HepG2 (cell line): ENCODE measurements around the gene UMPS. TPM values are rescaled to one million over a fixed set of nuclear protein-coding genes. Genes with fewer than 3 reads are reported as not detected.

Experiments used
- FIP1L1 ChIP-seq: fragments of 200-400 bp; formaldehyde crosslinking; IDR thresholded peaks from 2 replicates; pipeline ENCODE4 v1.6.1; 2018; ENCODE audit warnings: low read depth, mild to moderate bottlenecking, low read length, moderate library complexity, borderline replicate concordance; ENCODE audit not compliant: insufficient read depth
- KDM3A ChIP-seq: IDR thresholded peaks from 2 replicates; pipeline ENCODE4 v1.6.1; 2018; ENCODE audit warnings: low read depth, missing compliant biosample characterization
- NFE2 ChIP-seq: sonication (generic); formaldehyde crosslinking; IDR thresholded peaks from 2 replicates; pipeline ENCODE4 v1.4.0; 2020; ENCODE audit warnings: missing genetic modification reagents
- NR2F6 ChIP-seq, 2 experiments: IDR thresholded peaks; 2 replicates each; pipeline ENCODE4 v1.6.1; 2016; ENCODE audit warnings: antibody characterized with exemption in 1 of 2, mild to moderate bottlenecking in 1 of 2
- SOX13 ChIP-seq, 3 experiments: fragments of 450-650 bp in 1 of 3; sonication (generic) in 1 of 3; formaldehyde crosslinking in 1 of 3; IDR thresholded peaks in 2 of 3; conservative IDR thresholded peaks in 1 of 3; 2 replicates each; pipeline versions ENCODE4 v1.5.0 to v1.6.1; 2016 to 2020; ENCODE audit warnings: antibody characterized with exemption in 1 of 3, mild to moderate bottlenecking in 1 of 3, missing compliant biosample characterization in 1 of 3, missing genetic modification reagents in 1 of 3, moderate library complexity in 1 of 3
- SSRP1 ChIP-seq: IDR thresholded peaks from 2 replicates; pipeline ENCODE4 v1.6.1; 2016; ENCODE audit warnings: control low read depth
- TOE1 ChIP-seq: sonication (generic); formaldehyde crosslinking; IDR thresholded peaks from 2 replicates; pipeline ENCODE4 v1.4.0; 2020; ENCODE audit warnings: mild to moderate bottlenecking, missing genetic modification reagents
- ZFP36 ChIP-seq: fragments of 150-350 bp; IDR thresholded peaks from 2 replicates; pipeline ENCODE4 v1.6.1; 2018; ENCODE audit warnings: borderline replicate concordance, low read length, low read depth; ENCODE audit not compliant: partially characterized antibody
- ZFP82 ChIP-seq: sonication (generic); formaldehyde crosslinking; IDR thresholded peaks from 2 replicates; pipeline ENCODE4 v1.5.1; 2020; ENCODE audit warnings: mild to moderate bottlenecking, missing genetic modification reagents, borderline replicate concordance
- ZNF256 ChIP-seq: sonication (generic); formaldehyde crosslinking; conservative IDR thresholded peaks from 2 replicates; pipeline ENCODE4 v1.4.0; 2020; ENCODE audit warnings: missing genetic modification reagents
- ZNF263 ChIP-seq: sonication (generic); formaldehyde crosslinking; IDR thresholded peaks from 2 replicates; pipeline ENCODE4 v1.4.0; 2020; ENCODE audit warnings: missing genetic modification reagents
- ZNF333 ChIP-seq: sonication (generic); formaldehyde crosslinking; IDR thresholded peaks from 2 replicates; pipeline ENCODE4 v1.4.0; 2020; ENCODE audit warnings: mild to moderate bottlenecking, missing genetic modification reagents, borderline replicate concordance
- ZNF382 ChIP-seq: sonication (generic); formaldehyde crosslinking; IDR thresholded peaks from 2 replicates; pipeline ENCODE4 v1.5.0; 2020; ENCODE audit warnings: missing genetic modification reagents, mild to moderate bottlenecking, borderline replicate concordance
- ZSCAN20 ChIP-seq: sonication (generic); formaldehyde crosslinking; IDR thresholded peaks from 2 replicates; pipeline ENCODE4 v1.4.0; 2020; ENCODE audit warnings: missing genetic modification reagents, mild to moderate bottlenecking, borderline replicate concordance
- ZSCAN21 ChIP-seq: sonication (generic); formaldehyde crosslinking; IDR thresholded peaks from 2 replicates; pipeline ENCODE4 v1.8.0; 2022; ENCODE audit warnings: mild to moderate bottlenecking, missing genetic modification reagents, moderate library complexity, borderline replicate concordance
- polyA plus RNA-seq, 8 experiments: library from polyadenylated mRNA; depleted of rRNA in 3 of 8; stranded (reverse) in 7 of 8; unstranded in 1 of 8; fragments of >200 nt; fragmentation: Illumina TruSeq in 4 of 8; extraction: Trizol in 4 of 8; gene quantifications; 2 replicates each; pipeline versions ENCODE4 v1.2.1 to v1.2.3, GENCODE V29; 2011 to 2016; ENCODE audit warnings: low read depth in 4 of 8, missing spikeins in 1 of 8, mixed read lengths in 1 of 8; ENCODE audit not compliant: insufficient read depth in 1 of 8
- total RNA-seq, 5 experiments: library from RNA; depleted of rRNA; stranded (reverse); fragments of >200 nt; fragmentation: Illumina TruSeq; extraction: Trizol; gene quantifications; 2 replicates each; pipeline ENCODE4 v1.2.3, GENCODE V29; 2016; ENCODE audit warnings: low read depth in 1 of 5
- TF ChIP-seq, protein P1 (sequence below): sonication (generic); formaldehyde crosslinking; IDR thresholded peaks from 2 replicates; pipeline ENCODE4 v1.4.0; 2020; ENCODE audit warnings: missing genetic modification reagents
- TF ChIP-seq, protein P2 (sequence below): sonication (generic); formaldehyde crosslinking; IDR thresholded peaks from 2 replicates; pipeline ENCODE4 v1.5.0; 2020; ENCODE audit warnings: mild to moderate bottlenecking, missing genetic modification reagents, moderate library complexity
- TF ChIP-seq, protein P3 (sequence below): sonication (generic); formaldehyde crosslinking; IDR thresholded peaks from 2 replicates; pipeline ENCODE4 v1.4.0; 2020; ENCODE audit warnings: missing genetic modification reagents, borderline replicate concordance
- TF ChIP-seq, protein P4 (sequence below): sonication (generic); formaldehyde crosslinking; IDR thresholded peaks from 2 replicates; pipeline ENCODE4 v1.5.0; 2020; ENCODE audit warnings: missing genetic modification reagents

Gene UMPS
- total and polyA plus RNA-seq, 2 of the 13 experiments (the other 11 are each of a cell fraction or from before 2014, with no cell fraction given): 52.7 to 74.2 TPM

DNA sequence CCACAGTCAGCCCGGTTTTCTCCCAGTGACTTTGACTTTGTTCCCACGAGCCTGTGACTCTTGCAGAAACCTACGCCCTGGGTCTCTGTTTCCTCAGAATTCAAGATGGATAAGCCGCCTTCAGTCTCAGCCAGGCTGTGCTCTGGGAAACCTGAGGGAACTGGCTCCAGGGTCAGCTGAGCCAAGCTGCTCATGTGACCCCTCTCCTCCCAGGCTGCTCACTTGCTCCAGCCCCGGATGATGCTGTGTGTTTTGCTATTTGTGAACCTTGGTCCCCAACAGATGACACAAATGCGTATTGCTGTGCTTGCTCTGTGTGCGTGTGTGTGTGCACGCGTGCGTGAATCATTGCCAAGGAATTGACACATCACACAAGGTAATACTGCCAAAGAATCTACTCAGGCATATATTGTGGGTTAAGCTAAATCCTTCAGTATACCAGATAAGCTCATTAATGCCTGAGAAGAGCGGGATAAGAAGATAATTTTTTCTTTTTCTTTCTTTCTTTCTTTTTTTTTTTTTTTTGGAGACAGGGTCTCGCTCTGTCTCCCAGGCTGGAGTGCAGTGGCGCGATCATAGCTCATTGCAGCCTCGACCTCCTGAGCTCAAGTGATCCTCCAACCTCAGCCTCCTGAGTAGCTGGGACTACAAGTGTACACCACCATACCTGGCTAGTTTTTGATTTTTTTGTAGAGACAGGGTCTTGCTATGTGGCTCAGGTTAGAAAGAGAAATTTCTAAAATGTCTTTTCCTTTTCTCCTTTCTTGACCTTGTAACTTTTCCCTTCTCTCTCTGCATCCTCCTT is 29.2 kb upstream of the UMPS start (continued):
- TF ChIP-seq, protein P1, sequence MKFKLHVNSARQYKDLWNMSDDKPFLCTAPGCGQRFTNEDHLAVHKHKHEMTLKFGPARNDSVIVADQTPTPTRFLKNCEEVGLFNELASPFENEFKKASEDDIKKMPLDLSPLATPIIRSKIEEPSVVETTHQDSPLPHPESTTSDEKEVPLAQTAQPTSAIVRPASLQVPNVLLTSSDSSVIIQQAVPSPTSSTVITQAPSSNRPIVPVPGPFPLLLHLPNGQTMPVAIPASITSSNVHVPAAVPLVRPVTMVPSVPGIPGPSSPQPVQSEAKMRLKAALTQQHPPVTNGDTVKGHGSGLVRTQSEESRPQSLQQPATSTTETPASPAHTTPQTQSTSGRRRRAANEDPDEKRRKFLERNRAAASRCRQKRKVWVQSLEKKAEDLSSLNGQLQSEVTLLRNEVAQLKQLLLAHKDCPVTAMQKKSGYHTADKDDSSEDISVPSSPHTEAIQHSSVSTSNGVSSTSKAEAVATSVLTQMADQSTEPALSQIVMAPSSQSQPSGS (CRISPR knock-in tag): peak; percentile 86
- no peak for TF ChIP-seq NFE2 (CRISPR knock-in tag)
- TF ChIP-seq KDM3A (CRISPR knock-in tag): peak; percentile 87; the same call in 1 of the 2 replicates
- no peak for TF ChIP-seq ZSCAN20 (CRISPR knock-in tag)
- TF ChIP-seq, protein P2, sequence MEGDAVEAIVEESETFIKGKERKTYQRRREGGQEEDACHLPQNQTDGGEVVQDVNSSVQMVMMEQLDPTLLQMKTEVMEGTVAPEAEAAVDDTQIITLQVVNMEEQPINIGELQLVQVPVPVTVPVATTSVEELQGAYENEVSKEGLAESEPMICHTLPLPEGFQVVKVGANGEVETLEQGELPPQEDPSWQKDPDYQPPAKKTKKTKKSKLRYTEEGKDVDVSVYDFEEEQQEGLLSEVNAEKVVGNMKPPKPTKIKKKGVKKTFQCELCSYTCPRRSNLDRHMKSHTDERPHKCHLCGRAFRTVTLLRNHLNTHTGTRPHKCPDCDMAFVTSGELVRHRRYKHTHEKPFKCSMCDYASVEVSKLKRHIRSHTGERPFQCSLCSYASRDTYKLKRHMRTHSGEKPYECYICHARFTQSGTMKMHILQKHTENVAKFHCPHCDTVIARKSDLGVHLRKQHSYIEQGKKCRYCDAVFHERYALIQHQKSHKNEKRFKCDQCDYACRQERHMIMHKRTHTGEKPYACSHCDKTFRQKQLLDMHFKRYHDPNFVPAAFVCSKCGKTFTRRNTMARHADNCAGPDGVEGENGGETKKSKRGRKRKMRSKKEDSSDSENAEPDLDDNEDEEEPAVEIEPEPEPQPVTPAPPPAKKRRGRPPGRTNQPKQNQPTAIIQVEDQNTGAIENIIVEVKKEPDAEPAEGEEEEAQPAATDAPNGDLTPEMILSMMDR: no peak; the same call in 1 of the 2 replicates
- TF ChIP-seq ZSCAN21 (CRISPR knock-in tag): peak; percentile 53; the same call in 1 of the 2 replicates
- TF ChIP-seq ZNF333 (CRISPR knock-in tag): 0 out of 2 replicates have a peak, but pooled peaks have one; percentile 51
- no peak for TF ChIP-seq ZFP36
- no peak for TF ChIP-seq ZNF263 (CRISPR knock-in tag)
- no peak for TF ChIP-seq ZFP82 (CRISPR knock-in tag)
- no peak for TF ChIP-seq ZNF256 (CRISPR knock-in tag)
- TF ChIP-seq, protein P3, sequence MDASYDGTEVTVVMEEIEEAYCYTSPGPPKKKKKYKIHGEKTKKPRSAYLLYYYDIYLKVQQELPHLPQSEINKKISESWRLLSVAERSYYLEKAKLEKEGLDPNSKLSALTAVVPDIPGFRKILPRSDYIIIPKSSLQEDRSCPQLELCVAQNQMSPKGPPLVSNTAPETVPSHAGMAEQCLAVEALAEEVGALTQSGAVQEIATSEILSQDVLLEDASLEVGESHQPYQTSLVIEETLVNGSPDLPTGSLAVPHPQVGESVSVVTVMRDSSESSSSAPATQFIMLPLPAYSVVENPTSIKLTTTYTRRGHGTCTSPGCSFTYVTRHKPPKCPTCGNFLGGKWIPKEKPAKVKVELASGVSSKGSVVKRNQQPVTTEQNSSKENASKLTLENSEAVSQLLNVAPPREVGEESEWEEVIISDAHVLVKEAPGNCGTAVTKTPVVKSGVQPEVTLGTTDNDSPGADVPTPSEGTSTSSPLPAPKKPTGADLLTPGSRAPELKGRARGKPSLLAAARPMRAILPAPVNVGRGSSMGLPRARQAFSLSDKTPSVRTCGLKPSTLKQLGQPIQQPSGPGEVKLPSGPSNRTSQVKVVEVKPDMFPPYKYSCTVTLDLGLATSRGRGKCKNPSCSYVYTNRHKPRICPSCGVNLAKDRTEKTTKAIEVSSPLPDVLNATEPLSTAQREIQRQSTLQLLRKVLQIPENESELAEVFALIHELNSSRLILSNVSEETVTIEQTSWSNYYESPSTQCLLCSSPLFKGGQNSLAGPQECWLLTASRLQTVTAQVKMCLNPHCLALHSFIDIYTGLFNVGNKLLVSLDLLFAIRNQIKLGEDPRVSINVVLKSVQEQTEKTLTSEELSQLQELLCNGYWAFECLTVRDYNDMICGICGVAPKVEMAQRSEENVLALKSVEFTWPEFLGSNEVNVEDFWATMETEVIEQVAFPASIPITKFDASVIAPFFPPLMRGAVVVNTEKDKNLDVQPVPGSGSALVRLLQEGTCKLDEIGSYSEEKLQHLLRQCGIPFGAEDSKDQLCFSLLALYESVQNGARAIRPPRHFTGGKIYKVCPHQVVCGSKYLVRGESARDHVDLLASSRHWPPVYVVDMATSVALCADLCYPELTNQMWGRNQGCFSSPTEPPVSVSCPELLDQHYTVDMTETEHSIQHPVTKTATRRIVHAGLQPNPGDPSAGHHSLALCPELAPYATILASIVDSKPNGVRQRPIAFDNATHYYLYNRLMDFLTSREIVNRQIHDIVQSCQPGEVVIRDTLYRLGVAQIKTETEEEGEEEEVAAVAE (CRISPR knock-in tag): 0 out of 2 replicates have a peak, but pooled peaks have one; percentile 56
- TF ChIP-seq TOE1 (CRISPR knock-in tag): no peak
- peak; percentile 69; the same call in 1 of the 2 replicates for TF ChIP-seq NR2F6 (IDR thresholded peaks at IDR 0.05)
- peak; percentile 87 for TF ChIP-seq NR2F6 (CRISPR knock-in tag; IDR thresholded peaks at IDR 0.05)
- TF ChIP-seq, protein P4, sequence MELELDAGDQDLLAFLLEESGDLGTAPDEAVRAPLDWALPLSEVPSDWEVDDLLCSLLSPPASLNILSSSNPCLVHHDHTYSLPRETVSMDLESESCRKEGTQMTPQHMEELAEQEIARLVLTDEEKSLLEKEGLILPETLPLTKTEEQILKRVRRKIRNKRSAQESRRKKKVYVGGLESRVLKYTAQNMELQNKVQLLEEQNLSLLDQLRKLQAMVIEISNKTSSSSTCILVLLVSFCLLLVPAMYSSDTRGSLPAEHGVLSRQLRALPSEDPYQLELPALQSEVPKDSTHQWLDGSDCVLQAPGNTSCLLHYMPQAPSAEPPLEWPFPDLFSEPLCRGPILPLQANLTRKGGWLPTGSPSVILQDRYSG (CRISPR knock-in tag): no peak
- no peak for TF ChIP-seq FIP1L1
- TF ChIP-seq SSRP1 (CRISPR knock-in tag): peak; percentile 40; the same call in 1 of the 2 replicates
- TF ChIP-seq ZNF382: no peak
- TF ChIP-seq SOX13 (IDR thresholded peaks at IDR 0.05): peak; percentile 66
- TF ChIP-seq SOX13 (CRISPR knock-in tag; conservative IDR thresholded peaks at IDR 0.05 in 1 of 2, IDR thresholded peaks at IDR 0.05 in 1 of 2): peak in 1 of 2 experiments; percentile 90; a peak in 2 of 4 replicates
